ENCODE results near the gene FAAP20.

DNA sequence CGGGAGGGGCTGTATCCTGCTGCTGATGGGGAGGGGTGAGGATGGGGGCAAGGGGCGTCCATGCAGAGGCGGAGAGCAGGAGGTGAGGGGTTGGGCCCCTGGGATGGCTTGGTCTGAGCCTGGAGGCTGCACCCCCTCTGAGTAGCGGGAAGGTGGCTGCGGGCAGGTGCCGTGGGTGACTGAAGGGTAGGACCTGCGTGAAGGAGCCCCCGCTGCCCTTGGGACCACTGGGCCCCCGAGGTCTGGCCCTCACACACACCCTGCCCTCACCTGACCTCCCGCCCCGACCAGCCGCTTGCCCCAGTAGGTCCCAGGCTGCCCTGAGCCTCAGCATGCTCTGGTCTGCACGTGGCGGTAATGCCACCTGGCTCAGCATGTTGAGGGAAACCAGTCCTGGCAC lies 20.8 kb upstream of the FAAP20 start:
- TF ChIP-seq, protein P1, sequence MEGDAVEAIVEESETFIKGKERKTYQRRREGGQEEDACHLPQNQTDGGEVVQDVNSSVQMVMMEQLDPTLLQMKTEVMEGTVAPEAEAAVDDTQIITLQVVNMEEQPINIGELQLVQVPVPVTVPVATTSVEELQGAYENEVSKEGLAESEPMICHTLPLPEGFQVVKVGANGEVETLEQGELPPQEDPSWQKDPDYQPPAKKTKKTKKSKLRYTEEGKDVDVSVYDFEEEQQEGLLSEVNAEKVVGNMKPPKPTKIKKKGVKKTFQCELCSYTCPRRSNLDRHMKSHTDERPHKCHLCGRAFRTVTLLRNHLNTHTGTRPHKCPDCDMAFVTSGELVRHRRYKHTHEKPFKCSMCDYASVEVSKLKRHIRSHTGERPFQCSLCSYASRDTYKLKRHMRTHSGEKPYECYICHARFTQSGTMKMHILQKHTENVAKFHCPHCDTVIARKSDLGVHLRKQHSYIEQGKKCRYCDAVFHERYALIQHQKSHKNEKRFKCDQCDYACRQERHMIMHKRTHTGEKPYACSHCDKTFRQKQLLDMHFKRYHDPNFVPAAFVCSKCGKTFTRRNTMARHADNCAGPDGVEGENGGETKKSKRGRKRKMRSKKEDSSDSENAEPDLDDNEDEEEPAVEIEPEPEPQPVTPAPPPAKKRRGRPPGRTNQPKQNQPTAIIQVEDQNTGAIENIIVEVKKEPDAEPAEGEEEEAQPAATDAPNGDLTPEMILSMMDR (IDR thresholded peaks at IDR 0.05), result no peak
- no peak for TF ChIP-seq POLR2A (IDR thresholded peaks at IDR 0.05)
- TF ChIP-seq POLR2AphosphoS5 (IDR thresholded peaks at IDR 0.05), result no peak
- TF ChIP-seq EP300 (IDR thresholded peaks at IDR 0.05; ENCODE audit: low read depth), result no peak
